Ovary (tissue), 9 donors: Measurements from ENCODE around the gene IGFBP2. TPM values are rescaled to one million over a fixed set of nuclear protein-coding genes. Genes with fewer than 3 reads are reported as not detected.

Experiments used
- DNase-seq, 5 donors: peaks; one replicate each; pipeline ENCODE4 v3.0.0-alpha.2; 2019 to 2020
- H3K27ac ChIP-seq, 2 donors: fragments of 200-600 bp; one replicate each; pipeline versions ENCODE4 v1.5.1 to v1.8.0; 2019 to 2022
- H3K27me3 ChIP-seq: fragments of 200-600 bp; one replicate; pipeline ENCODE4 v1.8.0; 2022
- H3K36me3 ChIP-seq: fragments of 200-600 bp; sonication (generic); one replicate; pipeline ENCODE4 v1.5.1; 2019
- H3K4me1 ChIP-seq: one replicate; pipeline ENCODE4 v1.8.1; 2013; ENCODE audit warnings: mild to moderate bottlenecking, moderate library complexity; ENCODE audit not compliant: insufficient read depth
- H3K4me3 ChIP-seq: fragments of 200-600 bp; sonication (generic); one replicate; pipeline ENCODE4 v1.5.1; 2017
- H3K9me3 ChIP-seq, 2 donors: fragments of 200-600 bp in 1 of 2; sonication (generic) in 1 of 2; one replicate each; pipeline versions ENCODE4 v1.5.1 to v1.8.1; 2013 to 2019; ENCODE audit warnings: mild to moderate bottlenecking in 1 of 2, moderate library complexity in 1 of 2
- CTCF ChIP-seq, 3 donors: fragments of 450-650 bp in 2 of 3; fragments of 200-600 bp in 1 of 3; IDR thresholded peaks; one replicate each; pipeline versions ENCODE4 v1.5.1 to v1.8.0; 2016 to 2022; ENCODE audit warnings: antibody characterized with exemption in 3 of 3, mild to moderate bottlenecking in 1 of 3
- EP300 ChIP-seq: sonication (generic); formaldehyde crosslinking; IDR thresholded peaks from one replicate; pipeline ENCODE4 v1.6.1; 2017; ENCODE audit warnings: antibody characterized with exemption
- POLR2A ChIP-seq: fragments of 450-650 bp; IDR thresholded peaks from one replicate; pipeline ENCODE4 v1.6.1; 2017; ENCODE audit warnings: antibody characterized with exemption, mild to moderate bottlenecking, moderate library complexity
- WGBS, 3 donors: extraction: QIAGEN DNeasy Blood & Tissue Kit in 1 of 3; methylation state at CpG; one replicate each; pipeline versions ENCODE4 v1.1.5 to v1.1.7; 2013 to 2017; 5-methylcytosine and 5-hydroxymethylcytosine counted together
- intact Hi-C, 4 donors: fragments of 100-400 bp; cut with DNase I; formaldehyde crosslinking; loops; one replicate each; pipeline versions ENCODE4 v1.11.0 to v1.15.1; 2022 to 2023
- polyA plus RNA-seq, 2 donors: library from polyadenylated mRNA; stranded (reverse); fragments of 200-250 nt in 1 of 2; fragments of 350-450 nt in 1 of 2; fragmentation: Illumina TruSeq in 1 of 2; extraction: RNeasy Lipid Tissue Mini Kit (QIAGEN cat#74804) in 1 of 2; gene quantifications; one replicate each; pipeline ENCODE4 v1.2.3, GENCODE V29; 2013 to 2014
- total RNA-seq, 7 donors: library from RNA; depleted of rRNA in 2 of 7; stranded (reverse); fragments of >200 nt in 2 of 7; fragmentation: NEBNext Ultra II Directional in 3 of 7; extraction: Animal tissue kit (Norgen Biotek cat#: 25700) in 3 of 7; gene quantifications; one replicate each; pipeline versions ENCODE4 v1.1.0 to v1.2.4, GENCODE V29; 2016 to 2023
- donor health status: DM: no; HTN: no; CAD: no; lungs with moderate emphysema.
- donor health status: DM: no; HTN: no; CAD: no.
- donor health status: Bipolar disorder and iron deficiency.
- donor health status: DM: yes; HTN: yes; CAD: no.
- donor health status: DM: no; HTN: no; CAD: no.
- donor health status: DM: yes; HTN: yes; CAD: no.

Gene IGFBP2
- total and polyA plus RNA-seq, 9 donors = 47.2 to 333 (median 165) TPM

- H3K27me3 ChIP-seq = no peaks in the 10 kb centered on the region
- H3K27ac ChIP-seq = no peak overlapping the region
- no peak overlapping the region for H3K4me3 ChIP-seq
- H3K9me3 ChIP-seq = no peaks in the 10 kb centered on the region
- no peak for TF ChIP-seq CTCF (IDR thresholded peaks at IDR 0.05)
- no peak for DNase-seq
- no peaks in the 10 kb centered on the region for H3K36me3 ChIP-seq
- 71 to 81% (median 76%) methylated on average over 3 of the region's 3 CpGs for WGBS, 3 donors
- intact Hi-C loops = no loop called here
- peaks cover 2% of the 10 kb centered on the region for H3K4me1 ChIP-seq
These were observed 17.0 kb upstream of the IGFBP2 start for GRCh38 chr2:216616083-216616678.

GRCh38 chr2:216617159-216617815 lies 15.9 kb upstream of the IGFBP2 start:
- no peak overlapping the region for H3K4me3 ChIP-seq
- intact Hi-C loops = no loop called here
- no peaks in the 10 kb centered on the region for H3K36me3 ChIP-seq
- no peaks in the 10 kb centered on the region for H3K9me3 ChIP-seq
- H3K4me1 ChIP-seq = peaks cover 2% of the 10 kb centered on the region
- no peak for TF ChIP-seq CTCF (IDR thresholded peaks at IDR 0.05)
- TF ChIP-seq POLR2A = no peak
- TF ChIP-seq EP300 = no peak
- WGBS, 3 donors = 93 to 94% (median 93%) methylated on average over 13 of the region's 13 CpGs
- H3K27me3 ChIP-seq = no peaks in the 10 kb centered on the region
- no peak for DNase-seq
- H3K27ac ChIP-seq = no peak overlapping the region

- Histone ChIP-seq H3K4me1 (peaks cover 2% of the 10 kb centered on the region), H3K36me3 (no peaks in the 10 kb centered on the region), H3K27ac (no peak overlapping the region), H3K9me3 (no peaks in the 10 kb centered on the region), H3K4me3 (no peak overlapping the region), H3K27me3 (no peaks in the 10 kb centered on the region)
- no peak for DNase-seq
- intact Hi-C loops = no loop called here
- TF ChIP-seq POLR2A = no peak
- TF ChIP-seq CTCF (IDR thresholded peaks at IDR 0.05) = no peak
- TF ChIP-seq EP300 = no peak
- WGBS, 3 donors = 78 to 87% (median 84%) methylated on average over 7 of the region's 7 CpGs
These were observed 14.4 kb upstream of the IGFBP2 start for GRCh38 chr2:216618785-216619184.

- WGBS, 3 donors = 74 to 80% (median 76%) methylated on average over 12 of the region's 12 CpGs
- intact Hi-C loops = no loop called here
- H3K27ac ChIP-seq = no peak overlapping the region
- DNase-seq = no peak
- H3K9me3 ChIP-seq = no peaks in the 10 kb centered on the region
- H3K4me1 ChIP-seq = peaks cover 2% of the 10 kb centered on the region
- no peak overlapping the region for H3K4me3 ChIP-seq
- TF ChIP-seq EP300 (no peak), POLR2A (no peak), CTCF (IDR thresholded peaks at IDR 0.05) (no peak)
- no peaks in the 10 kb centered on the region for H3K36me3 ChIP-seq
- no peaks in the 10 kb centered on the region for H3K27me3 ChIP-seq
These were observed 13.5 kb upstream of the IGFBP2 start for GRCh38 chr2:216619411-216620393.
